HG02973 (cell line): ENCODE measurements around the gene PPM1H.

Source experiments
- ATAC-seq: cut with Tn5 transposase; IDR thresholded peaks from one replicate; pipeline ENCODE4 v1.9.1; 2021; ENCODE audit warnings: moderate library complexity; ENCODE audit not compliant: unreplicated experiment

PPM1H gene

GRCh38 chr12:62878211-62878610 is 56.7 kb downstream of the PPM1H start:
- ATAC-seq = no peak

GRCh38 chr12:62876938-62877548 is 57.9 kb downstream of the PPM1H start:
- no peak for ATAC-seq

- ATAC-seq = no peak
Observed at GRCh38 chr12:62873826-62874448, 61.0 kb downstream of the PPM1H start.

- ATAC-seq = no peak
Observed at GRCh38 chr12:62873116-62873825, 61.7 kb downstream of the PPM1H start.

GRCh38 chr12:62868820-62869219 is 66.1 kb downstream of the PPM1H start:
- no peak for ATAC-seq

GRCh38 chr12:62866451-62867082 is 68.4 kb downstream of the PPM1H start:
- ATAC-seq = no peak

- no peak for ATAC-seq
Observed at GRCh38 chr12:62865937-62866336, 69.0 kb downstream of the PPM1H start.

- no peak for ATAC-seq
Observed at GRCh38 chr12:62865065-62865464, 69.9 kb downstream of the PPM1H start.

- no peak for ATAC-seq
Observed at GRCh38 chr12:62862259-62862881, 72.6 kb downstream of the PPM1H start.

GRCh38 chr12:62861586-62861985 is 73.4 kb downstream of the PPM1H start:
- ATAC-seq = no peak

- no peak for ATAC-seq
Observed at GRCh38 chr12:62860501-62861411, 74.2 kb downstream of the PPM1H start.

- no peak for ATAC-seq
Observed at GRCh38 chr12:62860020-62860419, 74.9 kb downstream of the PPM1H start.

GRCh38 chr12:62859321-62859737 is 75.6 kb downstream of the PPM1H start:
- ATAC-seq = no peak

- ATAC-seq = no peak
Observed at GRCh38 chr12:62856454-62856853, 78.5 kb downstream of the PPM1H start.

GRCh38 chr12:62854024-62854423 is 80.9 kb downstream of the PPM1H start:
- ATAC-seq = no peak

- no peak for ATAC-seq
Observed at GRCh38 chr12:62849398-62849797, 85.6 kb downstream of the PPM1H start.

- ATAC-seq = no peak
Observed at GRCh38 chr12:62848418-62848817, 86.5 kb downstream of the PPM1H start.

GRCh38 chr12:62847709-62848108 is 87.2 kb downstream of the PPM1H start:
- no peak for ATAC-seq

- no peak for ATAC-seq
Observed at GRCh38 chr12:62846491-62846890, 88.5 kb downstream of the PPM1H start.

GRCh38 chr12:62844915-62845314 is 90.0 kb downstream of the PPM1H start:
- ATAC-seq = no peak
